Astrocyte (in vitro differentiated cells and primary cell): ENCODE data around the gene ITGB2. TPM values are rescaled to one million over a fixed set of nuclear protein-coding genes. Genes with fewer than 3 reads are reported as not detected.

Source experiments
- DNase-seq: peaks from one replicate; pipeline ENCODE4 v3.0.0-alpha.2; 2010; ENCODE audit warnings: low read depth
- FAIRE-seq: peaks from 2 replicates; lab custom pipeline; 2011; peaks lifted over from hg19 to GRCh38; lab: Jason Lieb, UNC
- H2AFZ ChIP-seq: 2 replicates; pipeline ENCODE4 v1.6.0; 2012; ENCODE audit warnings: low read depth, low read length, inconsistent platforms
- H3K27ac ChIP-seq: 2 replicates; pipeline ENCODE4 v1.5.1; 2011; ENCODE audit warnings: low read depth, low read length, inconsistent platforms
- H3K27me3 ChIP-seq: 2 replicates; pipeline ENCODE4 v1.6.0; 2011; ENCODE audit warnings: low read length, inconsistent platforms; ENCODE audit not compliant: insufficient read depth
- H3K36me3 ChIP-seq: 2 replicates; pipeline ENCODE4 v1.5.1; 2011; ENCODE audit warnings: low read length, inconsistent platforms; ENCODE audit not compliant: insufficient read depth
- H3K4me1 ChIP-seq: 2 replicates; pipeline ENCODE4 v1.5.1; 2011; ENCODE audit warnings: low read length, inconsistent platforms; ENCODE audit not compliant: insufficient read depth
- H3K4me2 ChIP-seq: 2 replicates; pipeline ENCODE4 v1.6.0; 2012; ENCODE audit warnings: low read length, inconsistent platforms
- H3K4me3 ChIP-seq: 2 replicates; pipeline ENCODE4 v1.5.1; 2011; ENCODE audit warnings: low read depth, mild to moderate bottlenecking, low read length, inconsistent platforms; ENCODE audit not compliant: insufficient read depth
- H3K79me2 ChIP-seq: 2 replicates; pipeline ENCODE4 v1.6.0; 2012; ENCODE audit warnings: mild to moderate bottlenecking, low read length, inconsistent platforms; ENCODE audit not compliant: insufficient read depth
- H3K9ac ChIP-seq: 2 replicates; pipeline ENCODE4 v1.6.0; 2012; ENCODE audit warnings: mild to moderate bottlenecking, low read length, inconsistent platforms
- H3K9me3 ChIP-seq: 2 replicates; pipeline ENCODE4 v1.5.1; 2012; ENCODE audit warnings: low read depth, mild to moderate bottlenecking, low read length, inconsistent platforms; ENCODE audit not compliant: insufficient read depth
- H4K20me1 ChIP-seq: 2 replicates; pipeline ENCODE4 v1.6.0; 2012; ENCODE audit warnings: low read length, inconsistent platforms; ENCODE audit not compliant: insufficient read depth
- H3K27ac Mint-ChIP-seq: one replicate; pipeline ENCODE4 v1.8.0; 2021; ENCODE audit warnings: mild to moderate bottlenecking, mixed read lengths; ENCODE audit not compliant: unreplicated experiment
- H3K27me3 Mint-ChIP-seq: one replicate; pipeline ENCODE4 v1.8.0; 2021; ENCODE audit warnings: low read depth, mixed read lengths; ENCODE audit not compliant: unreplicated experiment
- H3K36me3 Mint-ChIP-seq: one replicate; pipeline ENCODE4 v1.8.0; 2021; ENCODE audit warnings: low read depth, mixed read lengths; ENCODE audit not compliant: unreplicated experiment
- H3K4me1 Mint-ChIP-seq: one replicate; pipeline ENCODE4 v1.8.0; 2021; ENCODE audit warnings: low read depth, mixed read lengths; ENCODE audit not compliant: unreplicated experiment
- H3K4me3 Mint-ChIP-seq: one replicate; pipeline ENCODE4 v1.8.0; 2021; ENCODE audit warnings: mild to moderate bottlenecking, moderate library complexity, mixed read lengths; ENCODE audit not compliant: unreplicated experiment
- H3K9me3 Mint-ChIP-seq: one replicate; pipeline ENCODE4 v1.8.0; 2021; ENCODE audit warnings: mild to moderate bottlenecking, mixed read lengths; ENCODE audit not compliant: unreplicated experiment
- CTCF ChIP-seq: IDR thresholded peaks from 2 replicates; pipeline ENCODE4 v1.5.1; 2011; ENCODE audit warnings: low read depth, mild to moderate bottlenecking, inconsistent platforms, low read length, moderate library complexity; ENCODE audit not compliant: insufficient read depth
- EZH2 ChIP-seq: IDR thresholded peaks from 2 replicates; pipeline ENCODE4 v1.6.1; 2012; ENCODE audit warnings: mild to moderate bottlenecking, low read length, inconsistent platforms; ENCODE audit not compliant: insufficient read depth
- total RNA-seq: library from RNA; stranded (reverse); gene quantifications from 2 replicates; pipeline ENCODE4 v1.2.1, GENCODE V29; 2021

ITGB2 gene
- total RNA-seq, 1 donor from 2014 or later: 0.61 TPM

DNA sequence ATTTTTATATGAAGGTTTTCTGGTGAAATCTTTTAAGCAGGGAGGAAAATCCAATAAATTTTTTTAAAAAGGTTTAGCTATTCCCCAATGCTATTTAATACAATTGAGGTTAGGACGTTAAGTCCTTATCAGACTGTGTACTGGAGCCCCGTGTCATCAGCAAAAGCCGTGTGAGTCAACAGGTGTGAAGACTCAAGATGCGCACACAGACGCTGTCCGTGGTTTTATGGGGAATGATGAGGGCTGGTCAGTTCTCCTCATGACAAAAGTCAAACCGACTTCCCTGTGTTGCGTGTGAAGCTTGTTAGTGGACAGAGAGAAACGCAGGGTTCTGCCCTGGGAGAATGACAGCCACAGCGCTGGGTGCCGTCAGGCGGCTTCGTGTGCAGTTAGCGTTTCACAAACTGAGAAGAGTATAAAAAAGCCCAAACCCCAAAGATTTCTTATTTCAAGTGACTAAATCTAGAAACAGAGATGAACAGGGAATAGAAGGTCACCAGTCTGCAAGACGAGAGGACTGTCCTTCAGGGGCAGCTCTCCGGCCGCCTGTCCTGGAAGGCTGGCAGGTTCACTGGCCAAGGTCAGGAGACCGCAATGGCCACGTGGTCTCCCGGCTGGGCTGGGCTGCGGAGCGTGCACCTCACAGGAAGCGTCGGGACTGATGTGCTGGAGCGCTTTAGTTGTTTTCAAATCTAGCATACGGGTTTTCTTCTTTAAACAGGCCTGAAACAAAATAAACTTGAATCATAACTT, 69.6 kb downstream of the ITGB2 start:
- no peak overlapping the region for H3K4me2 ChIP-seq
- H3K9ac ChIP-seq: no peak overlapping the region
- no peaks in the 10 kb centered on the region for H3K9me3 Mint-ChIP-seq
- H3K27me3 ChIP-seq: no peaks in the 10 kb centered on the region
- H3K27me3 Mint-ChIP-seq: peaks cover 2% of the 10 kb centered on the region
- H3K4me1 ChIP-seq: peaks cover 9% of the 10 kb centered on the region
- no peaks in the 10 kb centered on the region for H3K9me3 ChIP-seq
- H3K79me2 ChIP-seq: peaks cover 37% of the 10 kb centered on the region
- no peak for DNase-seq
- peaks cover 67% of the 10 kb centered on the region for H4K20me1 ChIP-seq
- no peak for FAIRE-seq
- peaks cover 27% of the 10 kb centered on the region for H3K36me3 ChIP-seq
- H3K27ac Mint-ChIP-seq: peak overlapping the region; percentile 66
- H3K4me3 Mint-ChIP-seq: no peak overlapping the region
- no peak overlapping the region for H3K27ac ChIP-seq
- peaks cover 1% of the 10 kb centered on the region for H3K4me1 Mint-ChIP-seq
- H2AFZ ChIP-seq: no peak overlapping the region
- no peak overlapping the region for H3K4me3 ChIP-seq
- H3K36me3 Mint-ChIP-seq: peaks cover 27% of the 10 kb centered on the region
- TF ChIP-seq CTCF (no peak), EZH2 (no peak)

DNA sequence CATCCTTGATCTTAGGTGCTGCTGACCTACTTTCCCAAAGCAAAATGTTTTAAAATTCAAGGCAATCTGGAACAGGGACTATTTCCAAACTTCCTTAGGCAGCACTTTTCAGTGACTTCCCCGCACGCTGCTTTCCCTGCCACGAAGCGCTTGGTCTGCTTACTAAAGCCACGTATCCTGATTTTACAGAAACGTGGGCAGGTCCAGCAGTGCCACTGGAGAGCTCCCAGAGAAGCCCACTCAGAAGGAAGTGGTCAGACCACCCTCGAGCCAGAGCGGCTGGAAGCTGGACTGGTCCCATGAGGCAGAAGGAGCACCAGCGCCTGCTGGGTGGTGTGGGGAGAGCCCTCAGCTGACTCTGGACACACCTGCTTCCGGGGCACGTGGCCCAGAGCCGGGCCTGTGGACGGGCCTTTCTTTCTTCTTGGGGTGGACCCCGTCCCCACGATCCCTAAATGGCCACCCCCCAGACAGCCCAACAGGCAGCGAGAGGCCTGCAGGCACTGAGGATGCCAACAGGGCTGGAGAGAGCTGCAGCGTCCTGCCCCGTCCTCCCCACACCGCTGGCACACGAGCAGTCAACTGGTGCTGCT, 70.4 kb downstream of the ITGB2 start:
- H3K9me3 Mint-ChIP-seq: no peaks in the 10 kb centered on the region
- H3K27ac ChIP-seq: no peak overlapping the region
- no peak overlapping the region for H3K4me3 ChIP-seq
- peaks cover 1% of the 10 kb centered on the region for H3K4me1 Mint-ChIP-seq
- H2AFZ ChIP-seq: no peak overlapping the region
- no peak overlapping the region for H3K4me2 ChIP-seq
- H3K27me3 ChIP-seq: no peaks in the 10 kb centered on the region
- peaks cover 24% of the 10 kb centered on the region for H3K36me3 ChIP-seq
- no peak for DNase-seq
- H3K27ac Mint-ChIP-seq: no peak overlapping the region
- no peak overlapping the region for H3K4me3 Mint-ChIP-seq
- H4K20me1 ChIP-seq: peaks cover 59% of the 10 kb centered on the region
- no peak overlapping the region for H3K9ac ChIP-seq
- peaks cover 2% of the 10 kb centered on the region for H3K27me3 Mint-ChIP-seq
- H3K9me3 ChIP-seq: no peaks in the 10 kb centered on the region
- peaks cover 12% of the 10 kb centered on the region for H3K4me1 ChIP-seq
- FAIRE-seq: no peak
- H3K36me3 Mint-ChIP-seq: peaks cover 27% of the 10 kb centered on the region
- H3K79me2 ChIP-seq: peaks cover 30% of the 10 kb centered on the region
- TF ChIP-seq EZH2 (no peak), CTCF (no peak)
